IMR-90 (cell line): Measurements from ENCODE around the gene CEP170. TPM values are rescaled to one million over a fixed set of nuclear protein-coding genes. Genes with fewer than 3 reads are reported as not detected.

Experiments
- ATAC-seq: fragments of 200-7000 bp; cut with Tn5 transposase; 2 replicates; pipeline ENCODE4 v1.9.1; 2020; ENCODE audit warnings: low read depth, mild to moderate bottlenecking, moderate library complexity
- BruUV-seq: library from RNA; stranded (reverse); fragments of 400-500 nt; replicated peaks from 2 replicates; lab custom pipeline; 2021; lab: Mats Ljungman, UMichigan
- CTCF ChIA-PET: fragments of 300-600 bp; formaldehyde crosslinking; extraction: SDS; loops from one replicate; lab custom pipeline; 2021; ENCODE audit warnings: antibody characterized with exemption; lab: Yijun Ruan, JAX
- POLR2A ChIA-PET: fragments of 300-600 bp; sonication (Branson Sonifier 250); formaldehyde crosslinking; loops from one replicate; lab custom pipeline; 2022; ENCODE audit warnings: antibody characterized with exemption; ENCODE audit not compliant: unreplicated experiment; lab: Charles Lee
- DNase-seq: peaks from one replicate; pipeline ENCODE4 v3.0.0; 2013
- H2AFZ ChIP-seq: replicated peaks from 2 replicates; pipeline ENCODE3; 2013; ENCODE audit warnings: low read length, mild to moderate bottlenecking; ENCODE audit not compliant: poor library complexity
- H2AK5ac ChIP-seq: 2 replicates; pipeline ENCODE4 v1.6.1; 2013; ENCODE audit warnings: low read depth, low read length, inconsistent platforms
- H2AK9ac ChIP-seq: replicated peaks from 2 replicates; pipeline ENCODE3; 2013; ENCODE audit warnings: mild to moderate bottlenecking, low read depth, low read length, moderate library complexity; ENCODE audit not compliant: poor library complexity
- H2BK120ac ChIP-seq: 2 replicates; pipeline ENCODE4 v1.6.1; 2013; ENCODE audit warnings: low read depth, low read length, inconsistent platforms
- H2BK15ac ChIP-seq: 3 replicates; pipeline ENCODE4 v1.6.1; 2013; ENCODE audit warnings: low read depth, low read length, inconsistent platforms
- H2BK20ac ChIP-seq: 2 replicates; pipeline ENCODE4 v1.6.1; 2013; ENCODE audit warnings: low read depth, mild to moderate bottlenecking, inconsistent platforms, low read length, moderate library complexity
- H2BK5ac ChIP-seq: 2 replicates; pipeline ENCODE4 v1.6.1; 2013; ENCODE audit warnings: mild to moderate bottlenecking, low read depth, low read length, inconsistent platforms; ENCODE audit not compliant: poor library complexity, severe bottlenecking
- H3K14ac ChIP-seq: replicated peaks from 2 replicates; pipeline ENCODE4 v1.6.1; 2013; ENCODE audit warnings: low read depth, low read length, inconsistent platforms
- H3K18ac ChIP-seq: 2 replicates; pipeline ENCODE4 v1.6.1; 2013; ENCODE audit warnings: low read depth, low read length, control low read depth
- H3K23ac ChIP-seq: 2 replicates; pipeline ENCODE4 v1.6.1; 2013; ENCODE audit warnings: low read depth, low read length, inconsistent platforms
- H3K27ac ChIP-seq: 2 replicates; pipeline ENCODE4 v1.5.1; 2013; ENCODE audit warnings: mild to moderate bottlenecking, control low read depth, low read length; ENCODE audit not compliant: insufficient read depth
- H3K27me3 ChIP-seq: 2 replicates; pipeline ENCODE4 v1.6.1; 2013; ENCODE audit warnings: low read length; ENCODE audit not compliant: control insufficient read depth, insufficient read depth
- H3K36me3 ChIP-seq: 2 replicates; pipeline ENCODE4 v1.6.1; 2013; ENCODE audit warnings: low read length, mixed read lengths; ENCODE audit not compliant: control insufficient read depth, insufficient read depth
- H3K4ac ChIP-seq: 2 replicates; pipeline ENCODE4 v1.6.1; 2013; ENCODE audit warnings: low read depth, low read length, inconsistent platforms
- H3K4me1 ChIP-seq: 2 replicates; pipeline ENCODE4 v1.6.1; 2013; ENCODE audit warnings: low read length, mixed read lengths; ENCODE audit not compliant: control insufficient read depth, insufficient read depth
- H3K4me2 ChIP-seq: 2 replicates; pipeline ENCODE4 v1.6.1; 2013; ENCODE audit warnings: low read depth, mild to moderate bottlenecking, control low read depth, low read length, moderate library complexity
- H3K4me3 ChIP-seq: 2 replicates; pipeline ENCODE4 v1.5.1; 2013; ENCODE audit warnings: low read depth, mild to moderate bottlenecking, control low read depth, low read length, moderate library complexity; ENCODE audit not compliant: insufficient read depth
- H3K56ac ChIP-seq: 2 replicates; pipeline ENCODE4 v1.6.1; 2013; ENCODE audit warnings: low read length, inconsistent platforms; ENCODE audit not compliant: insufficient read depth; ENCODE audit errors: extremely low read depth
- H3K79me1 ChIP-seq, 2 experiments: 2 replicates each; pipeline ENCODE4 v1.6.1; 2013; ENCODE audit warnings: low read length in 2 of 2, inconsistent platforms in 1 of 2, low read depth in 1 of 2
- H3K9ac ChIP-seq: 2 replicates; pipeline ENCODE4 v1.6.1; 2013; ENCODE audit warnings: low read depth, low read length, control low read depth
- H3K9me1 ChIP-seq: 2 replicates; pipeline ENCODE4 v1.6.1; 2013; ENCODE audit warnings: low read length, inconsistent platforms; ENCODE audit not compliant: insufficient read depth
- H3K9me3 ChIP-seq: 2 replicates; pipeline ENCODE4 v1.6.1; 2013; ENCODE audit warnings: low read length; ENCODE audit not compliant: control insufficient read depth, insufficient read depth
- H4K20me1 ChIP-seq: 2 replicates; pipeline ENCODE4 v1.6.1; 2013; ENCODE audit warnings: low read length, inconsistent platforms; ENCODE audit not compliant: insufficient read depth
- H4K5ac ChIP-seq: 2 replicates; pipeline ENCODE4 v1.6.1; 2013; ENCODE audit warnings: mild to moderate bottlenecking, low read depth, low read length, control low read depth
- H4K8ac ChIP-seq, 2 experiments: 2 replicates each; pipeline ENCODE4 v1.6.1; 2013; ENCODE audit warnings: low read depth in 2 of 2, low read length in 2 of 2, control low read depth in 1 of 2, inconsistent platforms in 1 of 2
- H4K91ac ChIP-seq: 2 replicates; pipeline ENCODE4 v1.6.1; 2013; ENCODE audit warnings: low read depth, low read length, inconsistent platforms; ENCODE audit not compliant: insufficient read depth
- CEBPB ChIP-seq: IDR thresholded peaks from 2 replicates; pipeline ENCODE4 v1.6.1; 2012; ENCODE audit warnings: low read depth, low read length, improper control_type of control experiment
- POLR2A ChIP-seq: IDR thresholded peaks from 2 replicates; pipeline ENCODE4 v1.6.1; 2012; ENCODE audit warnings: mild to moderate bottlenecking, low read depth, low read length
- RFX5 ChIP-seq: IDR thresholded peaks from 2 replicates; pipeline ENCODE4 v1.8.0; 2012; ENCODE audit warnings: low read depth, mild to moderate bottlenecking, low read length, moderate library complexity
- SMC3 ChIP-seq: fragments of 150-350 bp; IDR thresholded peaks from 2 replicates; pipeline ENCODE4 v1.6.1; 2016; ENCODE audit warnings: low read depth, mild to moderate bottlenecking, antibody characterized with exemption, low read length, moderate library complexity
- WGBS, 2 experiments: methylation state at CpG; one replicate each; pipeline versions ENCODE4 v1.1.5 to v1.1.7; 2013; ENCODE audit warnings: missing lambda C conversion rate in 2 of 2; ENCODE audit not compliant: insufficient read length in 1 of 2; ENCODE audit errors: extremely low coverage in 2 of 2; 5-methylcytosine and 5-hydroxymethylcytosine counted together
- dilution Hi-C: fragments of 300-500 bp; cut with HindIII; formaldehyde crosslinking; loops from one replicate; pipeline ENCODE4 v1.14.3; 2018; ENCODE audit warnings: low sequenced_read_pairs; ENCODE audit not compliant: unreplicated experiment
- in situ Hi-C: fragments of 300-500 bp; cut with MboI; formaldehyde crosslinking; loops from 3 replicates; pipeline ENCODE4 v1.14.3; 2019; ENCODE audit warnings: low sequenced_read_pairs, inconsistent platforms, mixed read lengths
- intact Hi-C: fragments of 100-400 bp; cut with micrococcal nuclease; formaldehyde crosslinking; loops from 2 replicates; pipeline ENCODE4 v1.10.0; 2022
- polyA plus RNA-seq, 3 experiments: library from polyadenylated mRNA; depleted of rRNA; stranded (reverse); fragments of >200 nt; gene quantifications; 2 replicates each; pipeline ENCODE4 v1.2.3, GENCODE V29; 2012; ENCODE audit warnings: low replicate concordance in 1 of 3
- total RNA-seq: library from RNA; depleted of rRNA; stranded (reverse); fragments of >200 nt; gene quantifications from 2 replicates; pipeline ENCODE4 v1.2.3, GENCODE V29; 2012

The CEP170 gene
- total and polyA plus RNA-seq, 2 of the 4 experiments (the other 2 are of a cell fraction): 65.8 to 151 TPM

- Histone ChIP-seq H3K4me2 (no peak overlapping the region), H3K79me1 (peaks cover 17 to 25% of the 10 kb centered on the region in 2 experiments), H3K27ac (no peak overlapping the region), H3K56ac (no peak overlapping the region), H2AK9ac (no peak overlapping the region), H3K4me1 (peaks cover 5% of the 10 kb centered on the region; the same call in 1 of the 2 replicates), H3K9me3 (peaks cover 3% of the 10 kb centered on the region; the same call in 1 of the 2 replicates), H3K36me3 (peaks cover 4% of the 10 kb centered on the region), H2AFZ (no peak overlapping the region), H3K9me1 (no peaks in the 10 kb centered on the region; the same call in 1 of the 2 replicates), H3K9ac (no peak overlapping the region), H2BK5ac (peak overlapping the region; percentile 41), H4K20me1 (no peaks in the 10 kb centered on the region), H3K18ac (no peak overlapping the region), H4K8ac (no peak overlapping the region), H2BK20ac (no peak overlapping the region), H3K27me3 (no peaks in the 10 kb centered on the region), H3K4me3 (no peak overlapping the region), H2BK15ac (no peak overlapping the region), H3K23ac (no peak overlapping the region), H3K4ac (no peak overlapping the region), H3K14ac (no peak overlapping the region), H2BK120ac (no peak overlapping the region), H4K5ac (no peak overlapping the region), H4K91ac (no peak overlapping the region), H2AK5ac (no peak overlapping the region)
- in situ Hi-C loops: no loop called here
- TF ChIP-seq RFX5: no peak
- TF ChIP-seq CEBPB: peak; percentile 50; the same call in 1 of the 2 replicates
- no peak for TF ChIP-seq SMC3
- no peak for TF ChIP-seq POLR2A
- intact Hi-C loops: loop anchor here (2.0 kb wide), 1 partner anchor 16 kb away; no protein-coding TSS in a partner anchor
- DNase-seq: peak; percentile 68
- ChIA-PET POLR2A (no interaction called here), CTCF (no interaction called here)
- ATAC-seq: peak; percentile 51; the same call in 1 of the 2 replicates
- dilution Hi-C loops: no loop called here
- no TSS peak for BruUV-seq
- no CpG with 5 or more reads among the region's 3 CpGs for WGBS, 2 experiments
These were observed 39.6 kb upstream of the CEP170 start for GRCh38 chr1:243294723-243295121.
